T-helper 2 cell treated with Interferon-gamma antibody and Interleukin-4, amounts not matched to agents 5 μg/mL and 100 μg/mL, for 36 hours (primary cell): ENCODE data around the gene TENT4B.

Source experiments
- DNase-seq: peaks from one replicate; pipeline ENCODE4 v3.0.0; 2021; ENCODE audit warnings: low spot score
- H3K27ac Mint-ChIP-seq: one replicate; pipeline ENCODE4 v1.8.0; 2021; ENCODE audit warnings: mild to moderate bottlenecking, mixed read lengths
- H3K27me3 Mint-ChIP-seq: one replicate; pipeline ENCODE4 v1.8.0; 2021; ENCODE audit warnings: low read depth, mixed read lengths
- H3K36me3 Mint-ChIP-seq: one replicate; pipeline ENCODE4 v1.8.0; 2021; ENCODE audit warnings: low read depth, mixed read lengths
- H3K4me1 Mint-ChIP-seq: one replicate; pipeline ENCODE4 v1.8.0; 2021; ENCODE audit warnings: low read depth, mixed read lengths
- H3K4me3 Mint-ChIP-seq: one replicate; pipeline ENCODE4 v1.8.0; 2022; ENCODE audit warnings: mild to moderate bottlenecking, moderate library complexity, mixed read lengths
- H3K9me3 Mint-ChIP-seq: one replicate; pipeline ENCODE4 v1.8.0; 2021; ENCODE audit warnings: mixed read lengths

The TENT4B gene

GRCh38 chr16:50266337-50267091, 113.4 kb downstream of the TENT4B start, which contains the start of gene ADCY7:
Gene ADCY7 (plus strand): TSS chr16:50266551. CDS start chr16:50288180, 21,629 bp downstream.
- H3K4me1 Mint-ChIP-seq, result peaks cover 54% of the 10 kb centered on the region
- peaks cover 19% of the 10 kb centered on the region for H3K36me3 Mint-ChIP-seq
- peaks cover 2% of the 10 kb centered on the region for H3K9me3 Mint-ChIP-seq
- peak within 1 kb of the TSS; percentile 98 for H3K4me3 Mint-ChIP-seq
- H3K27me3 Mint-ChIP-seq, result no peaks in the 10 kb centered on the region
- peak within 1 kb of the TSS; percentile 93 for H3K27ac Mint-ChIP-seq
- DNase-seq, result peak; percentile 84

DNA sequence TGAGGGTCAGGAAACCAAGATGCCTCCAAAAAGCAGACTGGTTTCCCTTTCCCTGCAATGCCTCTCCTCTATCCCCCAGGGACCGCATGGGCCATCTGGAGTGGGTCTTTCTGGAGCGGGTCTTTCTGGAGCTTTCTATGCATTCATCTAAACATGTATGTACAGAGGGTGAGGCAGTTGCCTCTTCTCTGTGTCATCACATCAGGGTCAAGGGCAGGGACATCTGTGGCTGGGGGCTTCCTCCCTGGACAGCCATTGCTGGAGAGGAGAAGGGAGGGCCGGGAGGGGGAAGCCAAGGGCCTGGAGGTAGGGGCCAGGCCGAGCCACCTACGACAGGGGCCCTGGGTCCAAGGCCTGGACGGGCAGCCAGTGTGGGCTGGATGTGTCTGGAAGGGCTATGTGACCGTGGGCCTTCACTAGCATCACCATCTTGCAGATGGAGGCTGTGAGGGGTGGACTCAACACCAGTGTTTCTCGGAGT, 114.1 kb downstream of the TENT4B start:
- peaks cover 21% of the 10 kb centered on the region for H3K36me3 Mint-ChIP-seq
- no peak for DNase-seq
- peak overlapping the region; percentile 93 for H3K27ac Mint-ChIP-seq
- peak overlapping the region; percentile 98 for H3K4me3 Mint-ChIP-seq
- H3K27me3 Mint-ChIP-seq, result no peaks in the 10 kb centered on the region
- peaks cover 55% of the 10 kb centered on the region for H3K4me1 Mint-ChIP-seq
- H3K9me3 Mint-ChIP-seq, result peaks cover 2% of the 10 kb centered on the region

DNA sequence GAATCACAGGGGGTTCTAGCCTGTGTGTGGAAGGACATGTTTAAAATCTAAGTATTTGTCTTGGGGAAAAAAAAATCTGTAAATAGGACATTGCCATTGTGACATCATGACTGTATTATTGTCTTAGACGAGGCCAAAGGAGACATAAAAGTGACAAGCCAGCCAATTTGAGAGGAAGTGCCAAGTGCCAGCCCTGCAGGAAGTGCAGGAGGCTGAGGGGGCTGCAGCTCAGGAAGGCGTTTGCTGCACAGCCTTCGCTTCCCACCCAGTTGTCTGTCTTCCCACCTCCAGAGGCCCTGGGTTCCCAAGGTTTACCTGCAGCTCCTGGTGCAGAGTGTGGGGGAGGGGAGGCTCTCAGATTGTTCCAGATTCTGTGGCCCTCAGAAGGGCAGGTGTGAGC, 114.5 kb downstream of the TENT4B start:
- H3K9me3 Mint-ChIP-seq, result peaks cover 2% of the 10 kb centered on the region
- H3K36me3 Mint-ChIP-seq, result peaks cover 25% of the 10 kb centered on the region
- H3K27me3 Mint-ChIP-seq, result no peaks in the 10 kb centered on the region
- H3K4me1 Mint-ChIP-seq, result peaks cover 58% of the 10 kb centered on the region
- DNase-seq, result no peak
- peak overlapping the region; percentile 98 for H3K4me3 Mint-ChIP-seq
- peak overlapping the region; percentile 93 for H3K27ac Mint-ChIP-seq

GRCh38 chr16:50268352-50268751, 115.2 kb downstream of the TENT4B start:
- Mint-ChIP-seq H3K27me3 (no peaks in the 10 kb centered on the region), H3K4me3 (peak overlapping the region; percentile 98), H3K27ac (peak overlapping the region; percentile 93), H3K4me1 (peaks cover 61% of the 10 kb centered on the region), H3K9me3 (peaks cover 2% of the 10 kb centered on the region), H3K36me3 (peaks cover 29% of the 10 kb centered on the region)
- DNase-seq, result no peak

- H3K4me3 Mint-ChIP-seq, result peak overlapping the region; percentile 98
- peaks cover 2% of the 10 kb centered on the region for H3K9me3 Mint-ChIP-seq
- H3K27me3 Mint-ChIP-seq, result no peaks in the 10 kb centered on the region
- H3K4me1 Mint-ChIP-seq, result peaks cover 61% of the 10 kb centered on the region
- DNase-seq, result no peak
- H3K27ac Mint-ChIP-seq, result peak overlapping the region; percentile 55
- peaks cover 35% of the 10 kb centered on the region for H3K36me3 Mint-ChIP-seq
Observed at GRCh38 chr16:50269061-50269705, 116.1 kb downstream of the TENT4B start.

DNA sequence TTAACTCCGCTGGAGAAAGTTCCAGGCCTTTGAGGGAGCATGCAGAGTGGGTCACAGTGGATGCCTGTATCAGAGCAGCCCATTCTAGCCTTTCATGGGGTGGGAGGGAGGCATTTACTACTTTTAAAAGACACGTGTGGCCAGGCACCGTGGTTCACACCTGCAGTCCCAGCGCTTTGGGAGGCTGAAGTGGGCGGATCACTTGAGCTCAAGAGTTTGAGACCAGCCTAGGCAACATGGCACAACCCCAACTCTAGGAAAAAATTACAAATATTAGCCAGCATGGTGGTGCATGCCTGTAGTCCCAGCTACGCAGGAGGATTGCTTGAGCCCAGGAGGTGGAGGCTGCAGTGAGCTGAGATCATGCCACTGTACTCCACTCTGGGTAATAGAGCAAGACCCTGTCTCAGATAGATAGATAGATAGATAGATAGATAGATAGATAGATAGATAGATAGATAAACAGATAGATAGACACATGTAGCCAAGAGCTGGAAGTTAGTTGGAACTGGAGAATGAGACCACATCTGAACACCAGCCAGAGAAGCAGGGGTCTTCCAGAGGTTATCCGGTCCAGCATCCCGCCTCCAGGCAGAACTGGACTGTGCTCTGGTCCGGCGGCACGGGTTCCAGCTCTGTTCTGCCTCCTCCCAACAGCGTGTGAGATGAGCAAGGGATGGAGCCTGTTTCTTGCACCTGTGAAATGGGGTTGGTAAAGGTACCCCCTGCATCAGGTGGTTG, 116.8 kb downstream of the TENT4B start:
- no peak for DNase-seq
- Mint-ChIP-seq H3K27ac (no peak overlapping the region), H3K4me1 (peaks cover 59% of the 10 kb centered on the region), H3K9me3 (no peaks in the 10 kb centered on the region), H3K4me3 (peak overlapping the region; percentile 98), H3K27me3 (no peaks in the 10 kb centered on the region), H3K36me3 (peaks cover 37% of the 10 kb centered on the region)

- Mint-ChIP-seq H3K27me3 (no peaks in the 10 kb centered on the region), H3K4me1 (peaks cover 60% of the 10 kb centered on the region), H3K4me3 (peak overlapping the region; percentile 42), H3K36me3 (peaks cover 41% of the 10 kb centered on the region), H3K27ac (no peak overlapping the region), H3K9me3 (no peaks in the 10 kb centered on the region)
- no peak for DNase-seq
Observed at GRCh38 chr16:50270510-50271147, 117.5 kb downstream of the TENT4B start.

GRCh38 chr16:50271148-50272041, 118.3 kb downstream of the TENT4B start:
- peak overlapping the region; percentile 42 for H3K4me3 Mint-ChIP-seq
- H3K9me3 Mint-ChIP-seq, result no peaks in the 10 kb centered on the region
- peaks cover 41% of the 10 kb centered on the region for H3K36me3 Mint-ChIP-seq
- H3K27ac Mint-ChIP-seq, result peak overlapping the region; percentile 99
- H3K4me1 Mint-ChIP-seq, result peaks cover 59% of the 10 kb centered on the region
- no peak for DNase-seq
- H3K27me3 Mint-ChIP-seq, result no peaks in the 10 kb centered on the region

DNA sequence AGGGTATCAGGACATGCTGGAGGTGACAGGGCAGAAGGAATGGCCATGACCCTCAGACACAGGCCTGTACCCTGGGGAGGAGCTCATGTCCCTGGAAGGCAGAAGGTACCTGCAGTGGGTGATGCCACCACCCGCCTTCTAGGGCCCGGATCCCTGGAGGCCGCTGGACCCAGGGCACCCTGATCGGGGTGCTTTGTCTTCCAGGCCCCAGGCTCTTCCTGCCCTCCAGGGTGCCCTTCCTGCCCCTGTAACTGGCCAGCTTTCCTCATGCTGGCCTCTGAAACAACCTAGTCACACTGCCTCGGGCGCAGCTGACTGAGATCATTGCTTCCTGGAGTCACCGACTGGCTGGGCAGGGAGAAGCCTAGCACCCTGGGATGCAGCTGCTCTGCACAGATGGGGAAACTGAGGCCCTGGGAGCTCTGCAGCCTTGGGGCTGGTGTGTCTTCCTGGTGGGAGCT, 119.0 kb downstream of the TENT4B start:
- Mint-ChIP-seq H3K36me3 (peaks cover 47% of the 10 kb centered on the region), H3K4me3 (peak overlapping the region; percentile 99), H3K27ac (peak overlapping the region; percentile 99), H3K4me1 (peaks cover 67% of the 10 kb centered on the region), H3K27me3 (no peaks in the 10 kb centered on the region), H3K9me3 (no peaks in the 10 kb centered on the region)
- no peak for DNase-seq

GRCh38 chr16:50272687-50273381, 119.7 kb downstream of the TENT4B start:
- Mint-ChIP-seq H3K9me3 (no peaks in the 10 kb centered on the region), H3K27me3 (no peaks in the 10 kb centered on the region), H3K4me1 (peaks cover 68% of the 10 kb centered on the region), H3K4me3 (peak overlapping the region; percentile 99), H3K27ac (peak overlapping the region; percentile 99), H3K36me3 (peaks cover 49% of the 10 kb centered on the region)
- no peak for DNase-seq

GRCh38 chr16:50273382-50273690, 120.2 kb downstream of the TENT4B start:
- no peak for DNase-seq
- Mint-ChIP-seq H3K36me3 (peaks cover 53% of the 10 kb centered on the region), H3K9me3 (no peaks in the 10 kb centered on the region), H3K27ac (peak overlapping the region; percentile 99), H3K4me3 (peak overlapping the region; percentile 99), H3K4me1 (peaks cover 71% of the 10 kb centered on the region), H3K27me3 (no peaks in the 10 kb centered on the region)

GRCh38 chr16:50273888-50274325, 120.8 kb downstream of the TENT4B start:
- Mint-ChIP-seq H3K27me3 (no peaks in the 10 kb centered on the region), H3K4me1 (peaks cover 72% of the 10 kb centered on the region), H3K9me3 (no peaks in the 10 kb centered on the region), H3K4me3 (peak overlapping the region; percentile 99), H3K27ac (peak overlapping the region; percentile 99), H3K36me3 (peaks cover 55% of the 10 kb centered on the region)
- DNase-seq, result peak; percentile 33
